SK-N-SH (cell line): ENCODE data around the gene MANSC4. TPM values are rescaled to one million over a fixed set of nuclear protein-coding genes. Genes with fewer than 3 reads are reported as not detected.
"Not testable (repeated sequence)": the region's sequence is repeated elsewhere in the genome, so short reads cannot be mapped to it uniquely, and the experiment has no call there.

Source experiments
- CTCF ChIA-PET: fragments of 300-600, 350-600 bp; formaldehyde crosslinking; extraction: SDS; loops from one replicate; lab custom pipeline; 2021; lab: Yijun Ruan, JAX
- POLR2A ChIA-PET: fragments of 350-600 bp; sonication (Branson Sonifier 250); formaldehyde crosslinking; extraction: SDS; loops from one replicate; lab custom pipeline; 2020; ENCODE audit warnings: antibody characterized with exemption, inconsistent platforms; lab: Yijun Ruan, JAX
- DNase-seq: peaks from one replicate; pipeline ENCODE4 v3.0.0; 2012
- H2AFZ ChIP-seq: fragments of 200-600 bp; sonication (generic); 2 replicates; pipeline ENCODE4 v1.8.1; 2016; ENCODE audit warnings: antibody characterized with exemption, mild to moderate bottlenecking, low read depth
- H3F3A ChIP-seq: fragments of 200-600 bp; sonication (generic); replicated peaks from 2 replicates; pipeline ENCODE3; 2016; ENCODE audit warnings: antibody characterized with exemption, mild to moderate bottlenecking; ENCODE audit not compliant: insufficient read depth
- H3K27ac ChIP-seq, 2 experiments: fragments of 200-500 bp in 1 of 2; fragments of 200-600 bp in 1 of 2; sonication (Bioruptor generic) in 1 of 2; sonication (generic), shearing (Covaris generic) in 1 of 2; 2 replicates each; pipeline versions ENCODE4 v1.5.1 to v1.6.1; 2014 to 2016; ENCODE audit warnings: low read depth in 2 of 2, inconsistent platforms in 1 of 2, low read length in 1 of 2, mild to moderate bottlenecking in 1 of 2, mixed read lengths in 1 of 2
- H3K27me3 ChIP-seq: fragments of 200-600 bp; sonication (generic), shearing (Covaris generic); 2 replicates; pipeline ENCODE4 v1.6.1; 2016; ENCODE audit warnings: mixed run types; ENCODE audit not compliant: insufficient read depth
- H3K36me3 ChIP-seq, 2 experiments: fragments of 200-500 bp in 1 of 2; fragments of 200-600 bp in 1 of 2; sonication (Bioruptor generic) in 1 of 2; sonication (generic) in 1 of 2; replicated peaks in 1 of 2; 2 replicates each; pipeline versions ENCODE3 to v1.5.1; 2014 to 2016; ENCODE audit warnings: low read length in 1 of 2, mild to moderate bottlenecking in 1 of 2; ENCODE audit not compliant: insufficient read depth in 2 of 2, control insufficient read depth in 1 of 2
- H3K4me1 ChIP-seq, 2 experiments: fragments of 200-500 bp in 1 of 2; fragments of 200-600 bp in 1 of 2; sonication (Bioruptor generic) in 1 of 2; sonication (generic), shearing (Covaris generic) in 1 of 2; 2 replicates each; pipeline versions ENCODE4 v1.5.1 to v1.6.1; 2014 to 2016; ENCODE audit warnings: low read depth in 1 of 2, low read length in 1 of 2, mixed run types in 1 of 2; ENCODE audit not compliant: insufficient read depth in 2 of 2, control insufficient read depth in 1 of 2
- H3K4me2 ChIP-seq: fragments of 200-600 bp; sonication (generic), shearing (Covaris generic); 2 replicates; pipeline ENCODE4 v1.6.1; 2017; ENCODE audit warnings: mixed run types
- H3K4me3 ChIP-seq, 2 experiments: fragments of 200-500 bp in 1 of 2; fragments of 200-600 bp in 1 of 2; sonication (Bioruptor generic) in 1 of 2; sonication (generic), shearing (Covaris generic) in 1 of 2; 2 replicates each; pipeline versions ENCODE4 v1.5.1 to v1.8.1; 2014 to 2016; ENCODE audit warnings: low read depth in 2 of 2, inconsistent platforms in 1 of 2, low read length in 1 of 2, mild to moderate bottlenecking in 1 of 2, mixed read lengths in 1 of 2, moderate library complexity in 1 of 2
- H3K79me2 ChIP-seq: fragments of 200-600 bp; sonication (generic); 2 replicates; pipeline ENCODE4 v1.8.1; 2017; ENCODE audit warnings: mild to moderate bottlenecking; ENCODE audit not compliant: insufficient read depth
- H3K9ac ChIP-seq: fragments of 200-600 bp; sonication (generic); 2 replicates; pipeline ENCODE4 v1.6.1; 2017; ENCODE audit warnings: mixed run types
- H3K9me2 ChIP-seq: fragments of 200-600 bp; sonication (generic); 2 replicates; pipeline ENCODE4 v1.6.1; 2017; ENCODE audit warnings: mixed run types
- H3K9me3 ChIP-seq: fragments of 200-600 bp; sonication (generic); 2 replicates; pipeline ENCODE4 v1.6.1; 2017; ENCODE audit warnings: mixed run types, mild to moderate bottlenecking, moderate library complexity
- H4K20me1 ChIP-seq: fragments of 200-600 bp; sonication (generic); 2 replicates; pipeline ENCODE4 v1.6.1; 2017; ENCODE audit warnings: mild to moderate bottlenecking, mixed run types; ENCODE audit not compliant: insufficient read depth
- CHD2 ChIP-seq: fragments of 150-350 bp; IDR thresholded peaks from 2 replicates; pipeline ENCODE4 v1.6.1; 2018; ENCODE audit warnings: low read length; ENCODE audit not compliant: partially characterized antibody
- CTCF ChIP-seq: fragments of 200-600 bp; sonication (generic); IDR thresholded peaks from 2 replicates; pipeline ENCODE4 v1.6.1; 2017; ENCODE audit warnings: antibody characterized with exemption, mild to moderate bottlenecking, moderate library complexity
- FOSL2 ChIP-seq: IDR thresholded peaks from 2 replicates; pipeline ENCODE4 v1.4.0; 2012; ENCODE audit warnings: low read depth, mild to moderate bottlenecking, moderate library complexity, borderline replicate concordance
- FOXM1 ChIP-seq: IDR thresholded peaks from 2 replicates; pipeline ENCODE4 v1.4.0; 2012; ENCODE audit warnings: low read depth, mild to moderate bottlenecking
- GATA2 ChIP-seq: sonication (generic); formaldehyde crosslinking; IDR thresholded peaks from 2 replicates; pipeline ENCODE4 v1.5.0; 2020; ENCODE audit warnings: mild to moderate bottlenecking, missing genetic modification reagents
- IRF3 ChIP-seq: fragments of 150-350 bp; IDR thresholded peaks from 2 replicates; pipeline ENCODE4 v1.6.1; 2016; ENCODE audit warnings: mild to moderate bottlenecking, low read depth, low read length
- MAX ChIP-seq: IDR thresholded peaks from 2 replicates; pipeline ENCODE4 v1.4.0; 2012; ENCODE audit warnings: low read depth
- MXI1 ChIP-seq: IDR thresholded peaks from 2 replicates; pipeline ENCODE4 v1.6.1; 2012; ENCODE audit warnings: mild to moderate bottlenecking, low read depth, low read length, improper control_type of control experiment
- NFIC ChIP-seq: IDR thresholded peaks from 2 replicates; pipeline ENCODE4 v1.4.0; 2012; ENCODE audit warnings: borderline replicate concordance
- NRF1 ChIP-seq: IDR thresholded peaks from 2 replicates; pipeline ENCODE4 v1.6.1; 2012; ENCODE audit warnings: low read depth, mild to moderate bottlenecking, low read length
- TAF1 ChIP-seq: IDR thresholded peaks from 2 replicates; pipeline ENCODE4 v1.6.1; 2012; ENCODE audit warnings: low read depth, mild to moderate bottlenecking, low read length, moderate library complexity, borderline replicate concordance
- YY1 ChIP-seq: IDR thresholded peaks from 2 replicates; pipeline ENCODE4 v1.4.0; 2012; ENCODE audit warnings: low read depth, mild to moderate bottlenecking
- WGBS: methylation state at CpG from one replicate; pipeline ENCODE4 v1.1.6; 2017; ENCODE audit warnings: low lambda C conversion rate; 5-methylcytosine and 5-hydroxymethylcytosine counted together
- polyA plus RNA-seq, 3 experiments: library from polyadenylated mRNA; depleted of rRNA; stranded (reverse); fragments of >200 nt; gene quantifications; 2 replicates each; pipeline ENCODE4 v1.2.3, GENCODE V29; 2012

MANSC4 gene
- polyA plus RNA-seq, 1 of the 3 experiments (the other 2 are of a cell fraction): not detected

- no peak for TF ChIP-seq NFIC
- TF ChIP-seq FOXM1: no peak
- no peak for TF ChIP-seq MAX
- no peak for TF ChIP-seq NRF1
- TF ChIP-seq YY1: no peak
- no peak for TF ChIP-seq CTCF
- no peak for TF ChIP-seq GATA2 (CRISPR knock-in tag)
- TF ChIP-seq IRF3: no peak
- no peak for TF ChIP-seq TAF1
- TF ChIP-seq FOSL2: no peak
- TF ChIP-seq CHD2: no peak
- Histone ChIP-seq H3K4me1 (peaks cover 0 to 9% of the 10 kb centered on the region in 2 experiments; a peak in 1 of 4 replicates), H3K9me3 (no peaks in the 10 kb centered on the region), H3K36me3 (peaks cover 33 to 43% of the 10 kb centered on the region in 2 experiments), H3K9ac (no peak overlapping the region), H2AFZ (no peak overlapping the region), H3K27ac (no peak overlapping the region; a peak in 1 of 4 replicates), H3K4me2 (no peak overlapping the region), H4K20me1 (no peaks in the 10 kb centered on the region), H3K79me2 (peaks cover 13% of the 10 kb centered on the region; the same call in 1 of the 2 replicates), H3K9me2 (no peaks in the 10 kb centered on the region), H3F3A (no peaks in the 10 kb centered on the region), H3K27me3 (no peaks in the 10 kb centered on the region), H3K4me3 (no peak overlapping the region)
- CTCF ChIA-PET: interaction anchor here (1.5 kb wide), 1 partner anchor 17 kb away, joined by 3 read pairs; no protein-coding TSS in a partner anchor
- 94% methylated on average over 14 of the region's 15 CpGs for WGBS
- POLR2A ChIA-PET: no interaction called here
- no peak for DNase-seq
Measured at GRCh38 chr12:27751386-27752047, 28.5 kb downstream of the MANSC4 start.

GRCh38 chr12:27747111-27747820 is 32.8 kb downstream of the MANSC4 start:
- WGBS: 88% methylated on average over 3 of the region's 3 CpGs
- no peaks in the 10 kb centered on the region for H3K27me3 ChIP-seq
- POLR2A ChIA-PET: no interaction called here
- H3K9me3 ChIP-seq: no peaks in the 10 kb centered on the region
- no peaks in the 10 kb centered on the region for H3K9me2 ChIP-seq
- H3F3A ChIP-seq: no peaks in the 10 kb centered on the region
- peaks cover 27 to 39% of the 10 kb centered on the region in 2 experiments for H3K36me3 ChIP-seq
- H3K79me2 ChIP-seq: peaks cover 12% of the 10 kb centered on the region; the same call in 1 of the 2 replicates
- no peak for TF ChIP-seq MXI1
- TF ChIP-seq, all 33 proteins: peak for 0
- Histone ChIP-seq H3K27ac (no peak overlapping the region), H3K4me1 (peaks cover 0 to 9% of the 10 kb centered on the region in 2 experiments; a peak in 1 of 4 replicates), H3K9ac (no peak overlapping the region), H3K4me3 (no peak overlapping the region), H4K20me1 (no peaks in the 10 kb centered on the region), H3K4me2 (no peak overlapping the region), H2AFZ (no peak overlapping the region)
- DNase-seq: no peak
- CTCF ChIA-PET: no interaction called here

- H3K4me2 ChIP-seq, H2AFZ ChIP-seq, H3F3A ChIP-seq, CTCF ChIA-PET, H3K27me3 ChIP-seq, H3K9me3 ChIP-seq, DNase-seq, H3K9ac ChIP-seq, H3K9me2 ChIP-seq, H3K27ac ChIP-seq, POLR2A ChIA-PET, H4K20me1 ChIP-seq, H3K4me1 ChIP-seq, H3K4me3 ChIP-seq: not testable (repeated sequence)
- WGBS: 100% methylated on average over 1 of the region's 1 CpG
- H3K79me2 ChIP-seq: peaks cover 11% of the 10 kb centered on the region; the same call in 1 of the 2 replicates
- H3K36me3 ChIP-seq: peaks cover 29 to 50% of the 10 kb centered on the region in 2 experiments
Measured at GRCh38 chr12:27745734-27746133, 34.3 kb downstream of the MANSC4 start.
